ENCODE data around the gene KIF21B.
"Not testable (repeated sequence)": the region's sequence is repeated elsewhere in the genome, so short reads cannot be mapped to it uniquely, and the experiment has no call there.

The KIF21B gene

GRCh38 chr1:200935286-200935962 lies 88.1 kb downstream of the KIF21B start:
- DNase-seq (ENCODE audit: low spot score) = not testable (repeated sequence)

- no peak for DNase-seq (ENCODE audit: low spot score)
These were observed 88.8 kb downstream of the KIF21B start for GRCh38 chr1:200934676-200935245.

GRCh38 chr1:200931776-200932175 lies 91.7 kb downstream of the KIF21B start:
- no peak for DNase-seq (ENCODE audit: low spot score)

GRCh38 chr1:200930285-200930684 lies 93.2 kb downstream of the KIF21B start:
- not testable (repeated sequence) for DNase-seq (ENCODE audit: low spot score)

GRCh38 chr1:200929530-200930278 lies 93.8 kb downstream of the KIF21B start:
- no peak for DNase-seq (ENCODE audit: low spot score)

- DNase-seq (ENCODE audit: low spot score) = peak; percentile 6
These were observed 97.7 kb downstream of the KIF21B start for GRCh38 chr1:200925831-200926230.

- no peak for DNase-seq (ENCODE audit: low spot score)
These were observed 99.9 kb downstream of the KIF21B start for GRCh38 chr1:200923601-200924000.

GRCh38 chr1:200922406-200922805 lies 101.1 kb downstream of the KIF21B start:
- no peak for DNase-seq (ENCODE audit: low spot score)

- DNase-seq (ENCODE audit: low spot score) = no peak
These were observed 101.9 kb downstream of the KIF21B start for GRCh38 chr1:200921571-200922110.

Measured in CD4-positive, alpha-beta T cell treated with Interleukin-15 for 4 hours (primary cell).